H9 (cell line): ENCODE data around the gene ADGRD1. TPM values are rescaled to one million over a fixed set of nuclear protein-coding genes. Genes with fewer than 3 reads are reported as not detected.

Experiments used
- DNase-seq: peaks from one replicate; pipeline ENCODE4 v3.0.0-alpha.2; 2017
- H2AFZ ChIP-seq: one replicate; pipeline ENCODE4 v1.6.1; 2013; ENCODE audit warnings: mild to moderate bottlenecking, low read length, control low read depth, moderate library complexity
- H2AK5ac ChIP-seq: 2 replicates; pipeline ENCODE4 v1.6.1; 2013; ENCODE audit warnings: low read length, control low read depth, mixed read lengths; ENCODE audit not compliant: insufficient read length
- H2BK120ac ChIP-seq: one replicate; pipeline ENCODE4 v1.6.1; 2013; ENCODE audit warnings: low read depth, mild to moderate bottlenecking, low read length, control low read depth, inconsistent platforms; ENCODE audit not compliant: poor library complexity, severe bottlenecking
- H2BK12ac ChIP-seq: 2 replicates; pipeline ENCODE4 v1.6.1; 2013; ENCODE audit warnings: low read length, control low read depth, mixed read lengths, low read depth; ENCODE audit not compliant: insufficient read length
- H2BK15ac ChIP-seq: 2 replicates; pipeline ENCODE4 v1.6.1; 2013; ENCODE audit warnings: low read depth, low read length, control low read depth
- H2BK20ac ChIP-seq: one replicate; pipeline ENCODE4 v1.6.1; 2013; ENCODE audit warnings: low read depth, mild to moderate bottlenecking, low read length, control low read depth, inconsistent platforms; ENCODE audit not compliant: poor library complexity, severe bottlenecking
- H2BK5ac ChIP-seq: 2 replicates; pipeline ENCODE4 v1.6.1; 2013; ENCODE audit warnings: low read length, control low read depth, mixed read lengths; ENCODE audit not compliant: insufficient read length
- H3K14ac ChIP-seq: 2 replicates; pipeline ENCODE4 v1.6.1; 2013; ENCODE audit warnings: low read length, control low read depth; ENCODE audit not compliant: insufficient read depth
- H3K18ac ChIP-seq: 2 replicates; pipeline ENCODE4 v1.6.1; 2013; ENCODE audit warnings: low read depth, mild to moderate bottlenecking, mixed read lengths, low read length, control low read depth; ENCODE audit not compliant: insufficient read length
- H3K23ac ChIP-seq: 2 replicates; pipeline ENCODE4 v1.6.1; 2013; ENCODE audit warnings: low read length, control low read depth, mixed read lengths, low read depth; ENCODE audit not compliant: insufficient read length
- H3K23me2 ChIP-seq: 2 replicates; pipeline ENCODE4 v1.6.1; 2013; ENCODE audit warnings: low read depth, mild to moderate bottlenecking, mixed read lengths, low read length, control low read depth; ENCODE audit not compliant: insufficient read length, poor library complexity, severe bottlenecking
- H3K27ac ChIP-seq: 2 replicates; pipeline ENCODE4 v1.5.1; 2013; ENCODE audit warnings: low read length, control low read depth, mixed read lengths, low read depth; ENCODE audit not compliant: insufficient read length
- H3K27me3 ChIP-seq: 2 replicates; pipeline ENCODE4 v1.6.1; 2013; ENCODE audit warnings: low read length, control low read depth, inconsistent platforms; ENCODE audit not compliant: insufficient read depth
- H3K4ac ChIP-seq: 2 replicates; pipeline ENCODE4 v1.6.1; 2013; ENCODE audit warnings: low read depth, mild to moderate bottlenecking, control low read depth, inconsistent platforms, low read length, moderate library complexity
- H3K4me1 ChIP-seq: 2 replicates; pipeline ENCODE4 v1.6.1; 2013; ENCODE audit warnings: low read length, control low read depth, inconsistent platforms; ENCODE audit not compliant: insufficient read depth
- H3K4me2 ChIP-seq: 2 replicates; pipeline ENCODE4 v1.6.1; 2013; ENCODE audit warnings: low read length, control low read depth, mixed read lengths; ENCODE audit not compliant: insufficient read length, insufficient read depth
- H3K56ac ChIP-seq: 2 replicates; pipeline ENCODE4 v1.6.1; 2013; ENCODE audit warnings: low read depth, mild to moderate bottlenecking, mixed read lengths, low read length, control low read depth; ENCODE audit not compliant: insufficient read length
- H3K79me1 ChIP-seq: 2 replicates; pipeline ENCODE4 v1.6.1; 2013; ENCODE audit warnings: low read depth, mild to moderate bottlenecking, moderate library complexity, low read length, control low read depth, inconsistent platforms; ENCODE audit not compliant: insufficient read depth, poor library complexity, severe bottlenecking
- H3K79me2 ChIP-seq: 2 replicates; pipeline ENCODE4 v1.6.1; 2013; ENCODE audit warnings: low read length, control low read depth, inconsistent platforms; ENCODE audit not compliant: insufficient read depth
- H3K9ac ChIP-seq: 2 replicates; pipeline ENCODE4 v1.6.1; 2013; ENCODE audit warnings: low read length, control low read depth, mixed read lengths; ENCODE audit not compliant: insufficient read length; ENCODE audit errors: extremely low read depth
- H3K9me3 ChIP-seq: one replicate; pipeline ENCODE4 v1.6.1; 2013; ENCODE audit warnings: low read depth, low read length, inconsistent platforms; ENCODE audit not compliant: control insufficient read depth
- H3T11ph ChIP-seq: one replicate; pipeline ENCODE4 v1.6.1; 2013; ENCODE audit warnings: mild to moderate bottlenecking, low read length, control low read depth, inconsistent platforms
- H4K20me1 ChIP-seq: one replicate; pipeline ENCODE4 v1.6.1; 2013; ENCODE audit not compliant: control insufficient read depth, insufficient read length, insufficient read depth
- H4K5ac ChIP-seq: 2 replicates; pipeline ENCODE4 v1.6.1; 2013; ENCODE audit warnings: low read depth, mild to moderate bottlenecking, mixed read lengths, low read length, control low read depth; ENCODE audit not compliant: insufficient read length
- H4K8ac ChIP-seq: replicated peaks from 2 replicates; pipeline ENCODE4 v1.6.1; 2013; ENCODE audit warnings: low read length, control low read depth, mixed read lengths, low read depth; ENCODE audit not compliant: insufficient read length
- H4K91ac ChIP-seq: 2 replicates; pipeline ENCODE4 v1.6.1; 2013; ENCODE audit warnings: low read depth, mild to moderate bottlenecking, moderate library complexity, mixed read lengths, low read length, control low read depth; ENCODE audit not compliant: insufficient read length
- H3K27ac Mint-ChIP-seq, 3 experiments: 2 replicates in 2 of 3; 3 replicates in 1 of 3; pipeline ENCODE4 v1.8.0; 2020 to 2021; ENCODE audit warnings: mixed read lengths in 3 of 3, mild to moderate bottlenecking in 1 of 3, moderate library complexity in 1 of 3
- H3K27me3 Mint-ChIP-seq: 2 replicates; pipeline ENCODE4 v1.8.0; 2021; ENCODE audit warnings: low read depth, mild to moderate bottlenecking, moderate library complexity, mixed read lengths
- H3K36me3 Mint-ChIP-seq, 3 experiments: 2 replicates in 2 of 3; 3 replicates in 1 of 3; pipeline ENCODE4 v1.8.0; 2020 to 2021; ENCODE audit warnings: low read depth in 3 of 3, mixed read lengths in 3 of 3; ENCODE audit not compliant: insufficient read depth in 1 of 3
- H3K4me1 Mint-ChIP-seq, 2 experiments: 2 replicates each; pipeline ENCODE4 v1.8.0; 2020; ENCODE audit warnings: mixed read lengths in 2 of 2
- H3K4me3 Mint-ChIP-seq, 2 experiments: 2 replicates in 1 of 2; 3 replicates in 1 of 2; pipeline ENCODE4 v1.8.0; 2020 to 2021; ENCODE audit warnings: mild to moderate bottlenecking in 2 of 2, mixed read lengths in 2 of 2, moderate library complexity in 1 of 2
- H3K9me3 Mint-ChIP-seq, 2 experiments: 2 replicates in 1 of 2; 3 replicates in 1 of 2; pipeline ENCODE4 v1.8.0; 2020; ENCODE audit warnings: mild to moderate bottlenecking in 2 of 2, mixed read lengths in 2 of 2, moderate library complexity in 1 of 2
- CTCF ChIP-seq: fragments of 200-600 bp; sonication (generic); conservative IDR thresholded peaks from 3 replicates; pipeline ENCODE4 v1.8.0; 2021; ENCODE audit warnings: antibody characterized with exemption, mild to moderate bottlenecking
- WGBS: extraction: QIAGEN DNeasy Blood & Tissue Kit; methylation state at CpG from one replicate; pipeline ENCODE4 v1.1.7; 2013; ENCODE audit warnings: missing lambda C conversion rate, low lambda C conversion rate, mixed read lengths; ENCODE audit not compliant: insufficient read length; ENCODE audit errors: extremely low coverage; 5-methylcytosine and 5-hydroxymethylcytosine counted together
- total RNA-seq: library from RNA; stranded (reverse); gene quantifications from 2 replicates; pipeline ENCODE4 v1.2.1, GENCODE V29; 2021

The ADGRD1 gene
- total RNA-seq, 1 experiment from 2014 or later = 0.52 TPM

- Histone ChIP-seq H3K23ac (no peak overlapping the region), H2BK5ac (no peak overlapping the region), H3K18ac (no peak overlapping the region), H4K5ac (no peak overlapping the region), H3K23me2 (no peaks in the 10 kb centered on the region), H3K79me1 (no peaks in the 10 kb centered on the region), H2BK120ac (no peak overlapping the region), H4K8ac (no peak overlapping the region), H3K27me3 (no peaks in the 10 kb centered on the region), H3K9ac (no peak overlapping the region), H2BK20ac (no peak overlapping the region), H2BK15ac (no peak overlapping the region), H3K79me2 (no peaks in the 10 kb centered on the region), H3K9me3 (no peaks in the 10 kb centered on the region), H3K27ac (no peak overlapping the region), H2AK5ac (no peak overlapping the region), H3T11ph (no peak overlapping the region), H3K4me1 (no peaks in the 10 kb centered on the region), H3K4me2 (no peak overlapping the region), H3K14ac (peak overlapping the region; percentile 39; the same call in 1 of the 2 replicates), H3K4ac (no peak overlapping the region), H2BK12ac (no peak overlapping the region), H3K56ac (no peak overlapping the region), H2AFZ (no peak overlapping the region), H4K91ac (no peak overlapping the region), H4K20me1 (no peaks in the 10 kb centered on the region)
- H3K27me3 Mint-ChIP-seq = no peaks in the 10 kb centered on the region; the same call in 1 of the 2 replicates
- DNase-seq = no peak
- WGBS = no CpG with 5 or more reads among the region's 35 CpGs
- no peak overlapping the region for H3K27ac Mint-ChIP-seq
- peaks cover 6 to 20% (median 16%) of the 10 kb centered on the region in 3 experiments for H3K36me3 Mint-ChIP-seq
- no peak for TF ChIP-seq CTCF
- no peak overlapping the region for H3K4me3 Mint-ChIP-seq
- peaks cover 3 to 4% of the 10 kb centered on the region in 2 experiments; a peak in 3 of 4 replicates for H3K4me1 Mint-ChIP-seq
- H3K9me3 Mint-ChIP-seq = peaks cover 17 to 19% of the 10 kb centered on the region in 2 experiments
Measured at GRCh38 chr12:131038961-131039950, 85.5 kb downstream of the ADGRD1 start.
